Tibial nerve (tissue), 3 donors: ENCODE results near the gene HMSD.

Experiments
- POLR2A ChIP-seq, 2 donors: fragments of 450-650 bp; IDR thresholded peaks; one replicate each; pipeline ENCODE4 v1.6.1; 2017; ENCODE audit warnings: antibody characterized with exemption in 2 of 2, mild to moderate bottlenecking in 2 of 2, moderate library complexity in 2 of 2
- TF ChIP-seq, protein P1 (sequence below), 5 experiments: fragments of 200-600 bp in 3 of 5; fragments of 450-650 bp in 2 of 5; sonication (generic) in 3 of 5; IDR thresholded peaks; one replicate each; pipeline ENCODE4 v1.5.1; 2016 to 2019; ENCODE audit warnings: antibody characterized with exemption in 5 of 5, mild to moderate bottlenecking in 3 of 5, moderate library complexity in 2 of 5

DNA sequence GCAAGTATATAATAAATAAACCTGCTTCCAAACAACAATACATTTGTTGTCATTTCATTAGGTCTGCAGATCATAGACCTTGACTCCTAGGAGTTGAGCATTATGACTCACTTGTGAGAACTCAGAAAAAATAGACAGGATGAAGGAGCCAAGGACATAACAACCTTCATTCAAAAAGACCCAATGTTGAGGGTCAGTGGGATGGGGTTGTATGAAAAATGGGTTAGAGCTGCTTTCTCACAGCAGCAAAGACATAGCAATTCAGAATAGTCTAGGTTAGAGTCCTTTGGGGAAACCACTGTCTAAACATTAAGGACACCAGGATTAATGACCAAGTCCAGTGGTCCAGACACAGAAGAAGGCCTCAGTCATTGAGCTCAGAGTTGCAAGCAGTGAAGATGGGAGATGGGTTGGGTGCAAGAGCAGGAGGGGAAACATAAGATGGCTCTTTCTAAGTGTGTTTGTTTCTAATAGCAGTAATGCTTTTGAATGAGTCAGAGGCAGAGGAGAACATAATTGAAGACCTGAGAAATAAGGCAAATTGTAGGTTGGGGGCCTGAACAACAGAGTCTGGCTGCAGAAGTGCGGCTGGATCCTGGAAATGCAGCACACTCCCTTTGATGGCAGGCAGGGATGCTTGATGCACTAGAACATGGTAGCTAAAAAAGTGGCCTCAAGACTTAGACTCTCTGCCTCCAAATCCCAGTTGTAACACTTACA is 45.1 kb upstream of the HMSD start:
- TF ChIP-seq, protein P1, sequence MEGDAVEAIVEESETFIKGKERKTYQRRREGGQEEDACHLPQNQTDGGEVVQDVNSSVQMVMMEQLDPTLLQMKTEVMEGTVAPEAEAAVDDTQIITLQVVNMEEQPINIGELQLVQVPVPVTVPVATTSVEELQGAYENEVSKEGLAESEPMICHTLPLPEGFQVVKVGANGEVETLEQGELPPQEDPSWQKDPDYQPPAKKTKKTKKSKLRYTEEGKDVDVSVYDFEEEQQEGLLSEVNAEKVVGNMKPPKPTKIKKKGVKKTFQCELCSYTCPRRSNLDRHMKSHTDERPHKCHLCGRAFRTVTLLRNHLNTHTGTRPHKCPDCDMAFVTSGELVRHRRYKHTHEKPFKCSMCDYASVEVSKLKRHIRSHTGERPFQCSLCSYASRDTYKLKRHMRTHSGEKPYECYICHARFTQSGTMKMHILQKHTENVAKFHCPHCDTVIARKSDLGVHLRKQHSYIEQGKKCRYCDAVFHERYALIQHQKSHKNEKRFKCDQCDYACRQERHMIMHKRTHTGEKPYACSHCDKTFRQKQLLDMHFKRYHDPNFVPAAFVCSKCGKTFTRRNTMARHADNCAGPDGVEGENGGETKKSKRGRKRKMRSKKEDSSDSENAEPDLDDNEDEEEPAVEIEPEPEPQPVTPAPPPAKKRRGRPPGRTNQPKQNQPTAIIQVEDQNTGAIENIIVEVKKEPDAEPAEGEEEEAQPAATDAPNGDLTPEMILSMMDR (IDR thresholded peaks at IDR 0.05): no peak
- no peak for TF ChIP-seq POLR2A (IDR thresholded peaks at IDR 0.05)
